Stimulated activated CD4-positive, alpha-beta T cell treated with anti-CD3 and anti-CD28 coated beads, Interleukin-2, amount 100 ng/mL, for 4 hours (primary cell): ENCODE results near the gene LGR6.
A peak's percentile ranks its signal among the peaks of the same experiment; 100 is the strongest.
"Not testable (repeated sequence)": the region's sequence is repeated elsewhere in the genome, so short reads cannot be mapped to it uniquely, and the experiment has no call there.

Experiments used
- DNase-seq: peaks from one replicate; pipeline ENCODE4 v3.0.0-alpha.2; 2020; ENCODE audit warnings: low read depth

LGR6 gene

GRCh38 chr1:202193614-202194327 is at the start of gene LGR6:
Gene LGR6, plus strand, starts transcription at chr1:202193799. Its CDS starts 191 bp downstream, at chr1:202193990.
- DNase-seq, result no peak

- peak; percentile 60 for DNase-seq
Measured at GRCh38 chr1:202144402-202145067, 49.1 kb upstream of the LGR6 start, which contains the start of gene ARL8A. Gene ARL8A, minus strand, starts transcription at chr1:202144737. Its CDS starts 165 bp downstream, at chr1:202144572.

GRCh38 chr1:202145068-202145743 is 48.4 kb upstream of the LGR6 start:
- no peak for DNase-seq

- not testable (repeated sequence) for DNase-seq
Measured at GRCh38 chr1:202145744-202146140, 47.9 kb upstream of the LGR6 start.

- no peak for DNase-seq
Measured at GRCh38 chr1:202146279-202146678, 47.3 kb upstream of the LGR6 start.

GRCh38 chr1:202146993-202147392 is 46.6 kb upstream of the LGR6 start:
- DNase-seq, result no peak

- DNase-seq, result no peak
Measured at GRCh38 chr1:202148391-202148790, 45.2 kb upstream of the LGR6 start.

GRCh38 chr1:202149566-202149965 is 44.0 kb upstream of the LGR6 start:
- DNase-seq, result no peak

- no peak for DNase-seq
Measured at GRCh38 chr1:202150187-202150586, 43.4 kb upstream of the LGR6 start.

- no peak for DNase-seq
Measured at GRCh38 chr1:202150602-202151001, 43.0 kb upstream of the LGR6 start.

GRCh38 chr1:202151045-202151444 is 42.6 kb upstream of the LGR6 start:
- DNase-seq, result no peak

GRCh38 chr1:202152399-202152798 is 41.2 kb upstream of the LGR6 start:
- no peak for DNase-seq

- DNase-seq, result no peak
Measured at GRCh38 chr1:202153284-202153683, 40.3 kb upstream of the LGR6 start.

- DNase-seq, result no peak
Measured at GRCh38 chr1:202154148-202154765, 39.3 kb upstream of the LGR6 start.

- no peak for DNase-seq
Measured at GRCh38 chr1:202154766-202155477, 38.7 kb upstream of the LGR6 start.

- DNase-seq, result no peak
Measured at GRCh38 chr1:202155478-202156021, 38.0 kb upstream of the LGR6 start.

- no peak for DNase-seq
Measured at GRCh38 chr1:202156590-202156989, 37.0 kb upstream of the LGR6 start.

GRCh38 chr1:202157945-202158344 is 35.7 kb upstream of the LGR6 start:
- no peak for DNase-seq

GRCh38 chr1:202158810-202159533 is 34.6 kb upstream of the LGR6 start:
- no peak for DNase-seq

GRCh38 chr1:202159534-202160371 is 33.8 kb upstream of the LGR6 start:
- DNase-seq, result peak; percentile 41
